Limb (tissue), 2 donors: ENCODE measurements around the gene SLC2A1.

Experiments
- DNase-seq, 2 donors: peaks; one replicate each; pipeline ENCODE4 v3.0.0-alpha.2; 2016; ENCODE audit errors: extremely low spot score in 2 of 2

Gene SLC2A1

DNA sequence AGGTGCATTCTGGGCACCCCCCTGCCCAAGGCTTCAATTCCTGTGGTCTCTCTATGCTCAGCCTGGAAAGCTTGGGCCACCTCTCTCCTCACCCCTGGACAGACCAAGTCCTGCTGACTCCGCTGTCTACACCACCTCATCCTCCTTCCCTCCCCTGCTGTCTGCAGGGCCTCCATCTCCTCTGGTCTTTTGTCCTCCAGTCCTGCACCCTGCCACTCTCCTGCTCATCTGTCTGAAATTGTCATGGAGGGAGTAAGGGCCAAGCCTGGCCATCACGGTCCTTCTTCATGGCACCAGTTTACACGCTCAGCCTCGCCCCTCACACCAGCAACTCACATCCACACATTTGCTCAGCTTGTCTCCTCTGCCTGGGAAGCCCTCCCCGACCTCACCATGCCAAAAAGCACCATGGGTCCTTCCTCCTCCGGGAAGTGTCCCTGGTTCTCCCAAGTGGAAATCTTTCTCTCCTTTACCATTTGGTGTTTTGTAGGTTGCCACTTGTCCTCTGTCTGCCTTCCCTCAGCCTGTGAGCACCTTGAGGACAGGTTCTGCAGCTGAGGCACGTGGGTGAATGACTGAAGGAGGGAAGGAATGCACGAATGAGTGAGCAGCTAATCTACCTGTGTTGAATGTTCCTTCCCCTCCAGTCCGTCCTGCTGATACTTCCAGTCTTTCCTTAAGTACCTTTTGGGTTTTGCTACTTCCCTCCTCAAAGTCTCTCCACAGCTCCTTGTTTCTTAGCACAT is 2.1 kb upstream of the SLC2A1 start:
- DNase-seq = no peak

DNA sequence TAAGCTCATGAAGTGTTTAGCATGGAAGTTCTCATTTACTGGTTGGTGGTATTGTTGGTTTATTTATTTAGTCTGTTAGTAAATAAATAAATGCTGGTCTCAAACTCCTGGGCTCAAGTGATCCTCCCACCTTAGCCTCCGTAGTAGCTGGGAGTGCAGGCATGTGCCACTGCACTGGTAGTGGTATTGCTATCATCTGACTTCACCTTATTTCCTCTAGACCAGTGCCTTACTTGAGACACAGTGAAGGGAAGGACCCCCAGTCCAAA is 1.4 kb upstream of the SLC2A1 start:
- DNase-seq = no peak

DNA sequence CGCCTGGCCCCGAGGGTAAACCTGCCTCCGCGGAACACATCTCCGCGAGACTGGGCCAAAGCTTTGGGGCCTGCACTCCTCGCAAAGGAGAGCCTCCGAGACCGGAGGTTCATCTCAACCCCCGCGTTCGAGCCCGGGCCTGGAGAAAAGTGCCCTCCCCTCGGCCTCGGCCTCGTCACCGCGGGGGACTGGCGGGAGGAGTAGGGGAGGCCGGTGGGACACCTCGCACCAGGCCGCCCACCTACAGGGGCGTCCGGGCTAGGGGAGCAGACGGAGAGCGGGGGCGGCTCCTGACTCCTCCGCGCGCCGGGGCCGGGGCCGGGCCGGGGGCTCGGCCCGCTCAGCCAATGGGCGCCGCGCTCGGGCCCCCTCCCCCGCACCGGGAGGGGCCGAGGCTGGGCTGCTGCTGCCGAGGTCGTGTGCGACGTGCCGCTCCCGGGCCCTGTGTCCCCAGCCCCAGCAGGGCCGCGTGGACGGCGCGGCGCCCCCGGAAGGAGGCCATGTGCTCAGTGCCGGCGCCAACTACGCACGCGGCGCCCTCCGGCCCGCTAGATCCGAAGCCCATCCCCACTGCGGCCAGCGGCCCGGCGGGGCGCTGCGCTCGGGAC is 684 bp downstream of the SLC2A1 start:
- peak; percentile 51 to 87 for DNase-seq

DNA sequence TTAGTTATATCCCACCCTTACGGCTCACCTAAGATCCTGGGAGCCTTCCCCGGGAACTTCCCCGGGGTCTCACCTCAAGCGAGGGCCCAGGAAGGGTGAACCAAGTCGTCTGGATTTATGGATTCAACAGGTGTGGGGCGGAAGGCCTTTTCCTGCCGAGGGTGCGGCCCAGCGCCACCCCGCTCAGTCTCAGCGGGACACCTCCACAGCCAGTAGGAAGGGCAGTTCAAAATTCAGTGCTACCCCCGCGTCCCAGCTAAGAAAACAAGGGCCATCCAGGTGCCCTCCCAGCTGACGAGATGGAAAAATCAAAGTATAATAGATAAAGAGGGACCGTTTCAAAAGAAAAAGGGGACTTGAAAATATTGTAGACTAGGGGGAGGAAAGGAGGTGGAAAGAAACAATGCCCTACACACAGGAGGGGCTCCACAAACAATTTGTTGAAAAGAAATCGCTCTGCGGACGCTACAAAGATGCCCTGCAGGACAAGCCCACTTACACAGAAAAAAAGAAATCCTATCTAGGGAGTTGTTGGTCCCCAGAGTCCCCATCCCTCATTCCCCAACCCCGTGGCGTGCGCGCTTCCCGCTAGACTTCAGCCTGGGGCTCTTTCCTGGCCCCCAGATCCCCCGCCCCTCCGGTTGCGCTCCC is 1.3 kb downstream of the SLC2A1 start:
- no peak for DNase-seq

DNA sequence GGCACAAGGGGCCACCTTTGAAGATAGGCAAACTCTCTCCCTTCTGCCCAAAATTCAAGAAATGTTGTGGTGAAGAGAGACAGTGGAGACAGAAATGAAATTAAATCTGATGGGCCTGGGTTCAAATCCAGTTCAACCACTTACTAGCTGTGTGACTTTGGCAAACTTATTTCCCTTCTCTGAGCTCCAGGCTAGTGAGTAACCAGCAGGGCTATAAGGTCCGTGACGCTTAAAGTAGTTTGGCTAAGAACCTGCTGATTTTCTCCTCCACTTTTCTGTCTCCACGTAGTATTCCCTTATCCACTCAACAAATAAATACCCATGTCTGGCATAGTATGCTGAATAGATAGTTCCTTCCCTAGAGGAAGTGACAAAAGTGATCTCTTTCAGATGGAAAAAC is 1.9 kb downstream of the SLC2A1 start:
- no peak for DNase-seq

DNA sequence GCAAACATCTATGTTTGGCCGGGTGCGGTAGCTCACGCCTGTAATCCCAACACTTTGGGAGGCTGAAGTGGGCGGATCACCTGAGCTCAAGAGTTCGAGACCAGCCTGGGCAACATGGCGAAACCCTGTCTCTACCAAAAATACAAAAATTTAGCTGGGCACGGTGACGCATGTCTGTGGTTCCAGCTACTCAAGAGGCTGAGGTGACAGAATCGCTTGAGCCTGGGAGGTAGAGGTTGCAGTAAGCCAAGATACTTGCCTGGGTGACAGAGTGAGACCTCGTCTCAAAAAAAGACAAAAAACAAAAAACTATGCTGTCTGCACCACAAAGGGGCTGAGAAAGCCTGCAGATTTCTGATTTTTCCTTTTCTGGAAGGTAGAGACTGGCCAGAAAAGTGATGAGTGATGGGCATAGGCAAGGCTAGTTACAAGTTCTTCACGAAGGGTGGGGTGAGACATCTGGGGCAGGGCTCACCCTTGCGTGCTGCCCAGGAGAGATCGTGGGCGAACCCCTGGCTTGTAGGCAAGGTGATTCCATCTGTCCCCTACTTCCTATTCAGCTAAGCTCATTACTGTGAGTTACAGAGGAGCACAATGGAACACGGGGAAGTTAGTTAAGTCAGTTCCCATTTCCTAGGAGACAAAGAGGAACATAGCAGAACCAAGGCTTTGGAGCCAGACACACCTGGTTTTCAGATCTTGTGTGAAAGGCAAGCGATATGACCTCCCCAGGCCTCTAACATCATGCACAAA is 3.2 kb downstream of the SLC2A1 start:
- DNase-seq = no peak

DNA sequence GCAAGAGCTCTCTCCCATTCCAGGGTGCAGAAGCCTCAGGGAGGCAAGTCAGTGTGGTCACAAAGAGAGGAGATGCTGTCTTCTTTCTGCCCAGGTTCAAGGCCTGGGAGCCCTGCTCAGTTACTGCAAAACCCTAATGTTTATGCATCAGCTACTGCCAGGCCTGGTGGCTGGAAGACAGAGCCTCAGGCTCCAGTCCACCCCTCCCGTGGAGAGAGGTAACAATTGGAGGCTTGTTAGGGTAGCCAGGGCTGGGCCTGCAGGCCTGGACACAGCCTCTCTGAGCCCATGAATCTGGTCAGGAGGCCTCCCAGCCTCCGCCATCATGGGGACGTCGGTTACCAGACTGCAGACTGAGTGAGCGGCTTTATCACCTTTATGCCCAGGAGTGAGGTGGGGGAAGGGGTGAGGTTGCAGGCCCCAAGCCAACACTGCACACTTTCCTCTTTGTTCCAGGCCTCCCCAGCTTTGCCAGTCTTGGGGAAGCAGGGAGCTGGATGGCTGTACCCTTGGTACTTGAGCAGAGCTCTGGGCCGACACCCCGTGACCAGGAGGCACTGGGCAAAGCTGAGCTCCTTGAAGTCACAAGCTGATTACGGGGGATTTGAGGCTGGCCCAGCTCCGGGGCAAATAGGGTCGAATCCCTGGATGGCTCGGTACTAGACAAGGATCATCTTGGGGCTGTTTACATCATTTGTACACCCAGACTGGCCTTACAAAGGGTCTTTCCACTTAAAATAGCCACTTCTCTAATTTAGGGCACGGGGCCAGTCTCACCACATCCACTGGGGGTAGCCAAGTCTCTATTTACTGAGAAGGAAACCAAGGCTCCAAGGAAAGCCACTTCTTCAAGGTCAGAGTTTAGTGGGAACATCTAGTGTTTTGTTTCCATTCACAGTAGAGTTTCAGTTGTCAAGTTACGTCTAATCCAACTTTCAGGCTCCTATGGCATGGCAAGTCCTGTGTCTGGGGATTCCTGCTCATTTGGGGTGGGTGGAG is 5.2 kb downstream of the SLC2A1 start:
- DNase-seq = no peak

DNA sequence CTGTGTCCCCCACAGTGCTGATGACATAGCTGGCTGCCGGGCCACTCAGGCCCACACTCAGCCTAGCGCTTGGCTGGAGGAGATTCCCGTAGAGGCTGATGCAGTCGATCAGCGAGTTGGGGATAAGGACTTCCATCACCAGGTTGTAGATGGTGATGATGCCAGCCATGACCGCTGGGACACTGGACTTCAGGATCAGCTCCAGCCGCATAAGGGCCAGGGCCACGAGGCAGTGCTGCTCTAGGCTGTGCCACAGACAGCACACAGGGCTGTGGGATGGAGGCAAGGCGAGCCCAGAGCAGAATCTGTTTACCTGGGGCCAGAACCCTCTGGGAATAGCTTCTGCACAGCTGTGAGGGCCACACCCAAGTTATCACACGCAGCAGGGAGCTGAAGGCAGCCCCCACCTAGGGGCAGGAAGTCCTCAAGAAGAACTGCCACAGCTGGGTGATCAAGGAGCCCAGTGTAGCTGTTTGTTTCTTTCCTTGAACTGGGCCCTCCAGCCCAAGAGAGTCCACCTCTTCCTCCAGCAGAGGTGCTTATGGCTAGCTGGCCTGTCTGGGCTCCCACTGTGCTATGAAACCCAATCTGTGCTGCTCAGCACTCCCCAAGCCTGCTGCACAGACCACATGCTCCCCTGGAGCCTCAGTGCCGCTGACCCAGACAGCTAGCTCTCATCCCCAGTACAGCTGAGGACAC is 6.2 kb downstream of the SLC2A1 start:
- no peak for DNase-seq

DNA sequence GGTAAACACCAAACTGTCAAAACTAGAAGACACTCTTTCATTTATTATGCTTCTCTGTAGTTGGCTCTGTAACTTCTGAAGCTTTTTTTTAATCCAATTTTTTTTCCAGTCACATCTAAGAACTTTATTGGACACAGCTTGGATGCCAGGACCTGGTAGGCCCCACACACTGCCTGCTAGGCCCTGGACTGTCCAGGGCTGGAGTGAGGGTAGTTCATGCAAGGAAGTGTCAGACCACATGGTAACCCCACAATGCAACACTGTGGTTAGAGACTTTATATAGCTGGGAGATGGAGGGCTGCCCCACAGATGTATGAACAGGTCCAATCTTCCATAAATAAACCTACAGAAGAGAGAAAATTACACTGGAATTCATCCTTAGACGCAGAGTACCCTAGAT is 7.1 kb downstream of the SLC2A1 start:
- DNase-seq = no peak

DNA sequence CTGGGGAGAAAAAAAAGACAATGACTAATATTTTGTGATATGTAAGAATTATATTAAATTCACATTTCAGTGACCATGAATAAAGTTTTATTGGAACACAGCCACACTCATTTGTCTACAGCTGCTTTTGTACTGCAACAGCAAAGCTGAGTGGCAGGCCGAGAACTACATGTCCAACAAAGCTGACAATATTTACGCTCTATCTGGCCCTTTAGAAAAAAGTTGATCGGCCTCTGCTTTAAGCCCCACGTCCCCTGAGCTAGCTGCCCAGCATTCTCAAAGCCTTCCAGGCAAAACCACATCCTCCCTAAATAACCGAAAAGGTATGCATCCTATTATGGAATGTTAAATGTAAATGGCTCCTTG is 8.6 kb downstream of the SLC2A1 start:
- no peak for DNase-seq

DNA sequence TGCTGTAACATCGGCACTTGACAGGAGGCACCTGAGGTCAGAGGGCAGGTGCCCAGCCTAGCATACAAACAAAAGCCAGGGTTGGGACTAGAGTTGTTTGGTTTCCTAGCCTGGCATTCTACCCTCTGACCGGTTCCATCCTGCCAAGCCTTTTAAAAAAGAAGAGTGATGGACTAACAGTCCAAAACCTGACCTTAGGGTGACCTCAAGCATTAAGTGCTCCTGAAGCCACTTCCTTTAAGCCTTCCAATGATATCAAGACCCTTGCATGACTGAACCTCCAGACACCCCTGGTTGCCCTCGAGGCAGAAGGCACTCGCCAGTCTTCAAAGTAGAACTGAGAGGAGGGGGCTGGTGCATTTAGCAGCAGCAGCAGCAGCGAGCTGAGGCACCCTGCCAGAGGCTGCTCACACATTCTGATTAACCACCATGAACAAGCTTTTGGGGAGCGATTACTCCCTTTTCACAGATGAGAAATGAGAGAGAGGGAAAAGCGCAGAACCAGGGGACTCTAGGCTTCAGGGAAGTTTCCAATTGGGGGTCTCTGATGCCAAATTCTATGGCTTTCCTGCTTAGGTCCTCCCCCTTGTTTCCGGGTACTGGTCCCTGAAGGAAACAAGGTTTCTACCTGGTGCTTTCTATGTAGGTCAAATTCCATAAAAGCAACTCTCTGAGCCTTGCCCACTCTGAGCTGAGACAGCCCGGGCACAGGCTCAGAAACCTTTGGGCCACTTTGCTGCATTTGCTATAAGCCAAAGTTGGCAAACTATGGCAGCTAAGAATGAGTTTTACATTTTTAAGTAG is 9.2 kb downstream of the SLC2A1 start:
- DNase-seq = no peak

DNA sequence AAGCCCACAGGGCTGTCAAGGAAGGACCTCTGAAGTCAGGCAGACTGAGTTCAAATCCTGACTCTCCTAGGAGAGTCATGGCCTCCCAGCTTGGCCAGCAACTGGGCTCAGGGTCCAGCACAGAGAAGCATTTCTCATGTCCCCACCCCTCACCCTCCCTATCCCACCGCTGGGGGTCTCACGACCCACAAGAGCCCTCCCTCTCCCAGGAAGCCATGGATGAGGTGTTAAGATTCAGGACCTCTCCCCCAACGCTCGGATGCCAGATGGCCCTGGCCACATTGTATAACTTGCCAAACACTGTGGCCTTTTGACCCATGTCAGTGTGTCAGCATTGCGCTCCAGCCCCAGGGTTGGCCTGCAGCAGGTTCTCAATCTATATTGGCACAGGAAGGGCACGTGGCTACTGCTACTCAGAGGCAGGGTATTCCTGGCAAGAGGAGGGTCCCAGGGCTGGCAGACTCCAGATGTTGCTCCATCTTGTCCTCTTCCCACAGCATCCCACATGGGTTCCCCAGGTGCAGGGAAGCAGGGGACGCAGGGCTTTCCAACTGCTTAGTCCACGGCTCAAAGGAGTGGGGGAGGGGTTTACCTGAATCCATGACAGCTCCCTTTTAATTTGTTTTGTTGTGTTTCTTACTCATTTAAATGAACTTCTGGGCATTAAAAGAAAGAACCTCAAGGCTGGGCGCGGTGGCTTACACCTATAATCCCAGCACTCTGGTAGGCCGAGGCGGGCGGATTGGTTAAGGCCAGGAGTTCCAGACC is 10.5 kb downstream of the SLC2A1 start:
- no peak for DNase-seq

DNA sequence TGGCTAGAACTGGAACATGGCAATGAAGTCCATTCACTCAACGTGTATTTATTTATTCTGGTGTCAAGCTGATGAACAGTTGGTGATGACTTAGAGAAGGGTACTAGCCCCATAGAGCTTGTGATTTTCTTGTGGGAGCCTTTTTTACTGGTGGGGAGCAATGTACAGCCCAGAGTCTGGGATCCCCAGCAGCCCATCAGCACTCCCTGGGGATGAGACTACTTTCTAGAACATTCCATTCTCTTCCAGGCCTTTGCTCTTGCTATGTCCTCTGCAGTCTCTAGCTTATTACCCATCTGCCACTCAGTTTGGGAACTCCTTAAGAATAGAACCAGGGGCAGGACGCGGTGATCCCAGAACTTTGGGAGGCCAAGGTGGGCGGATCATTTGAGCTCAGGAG is 11.6 kb downstream of the SLC2A1 start:
- DNase-seq = no peak

DNA sequence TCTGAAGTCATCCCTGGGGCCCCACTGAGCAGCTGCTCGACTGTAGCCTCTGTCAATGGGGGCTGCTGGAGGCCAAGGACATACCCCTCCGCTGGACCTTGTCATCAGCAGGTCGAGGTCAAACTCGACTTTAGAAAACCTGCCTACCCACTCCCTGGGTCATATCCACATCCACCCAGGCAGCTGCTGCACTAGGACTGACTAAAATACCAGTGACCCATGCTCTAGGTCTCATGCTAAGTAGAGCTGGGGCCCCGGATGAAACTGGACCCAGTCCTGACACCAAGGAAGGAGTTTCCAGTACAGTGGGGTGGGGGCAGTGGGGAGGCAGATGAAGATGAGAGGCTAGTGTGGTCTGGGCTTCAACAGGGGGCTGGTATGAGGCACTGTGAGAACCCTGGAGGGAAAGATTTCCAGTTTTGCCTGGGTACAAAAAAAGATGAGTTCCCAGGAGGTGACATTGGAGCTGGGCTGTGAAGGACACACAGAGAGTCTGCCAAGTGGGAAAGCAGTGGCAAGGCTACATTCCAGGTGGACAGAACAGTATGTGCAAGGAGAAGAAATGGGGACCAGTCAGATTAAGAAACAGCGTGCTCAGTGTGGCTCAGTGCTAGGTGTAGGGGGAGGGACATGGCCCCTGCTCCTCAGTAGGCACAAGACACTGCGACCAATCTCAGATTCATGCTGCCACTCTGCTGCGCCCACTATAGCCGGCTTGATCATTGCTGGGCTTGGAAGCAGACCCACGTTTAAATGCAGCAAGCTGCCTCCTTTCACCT is 12.4 kb downstream of the SLC2A1 start:
- no peak for DNase-seq

DNA sequence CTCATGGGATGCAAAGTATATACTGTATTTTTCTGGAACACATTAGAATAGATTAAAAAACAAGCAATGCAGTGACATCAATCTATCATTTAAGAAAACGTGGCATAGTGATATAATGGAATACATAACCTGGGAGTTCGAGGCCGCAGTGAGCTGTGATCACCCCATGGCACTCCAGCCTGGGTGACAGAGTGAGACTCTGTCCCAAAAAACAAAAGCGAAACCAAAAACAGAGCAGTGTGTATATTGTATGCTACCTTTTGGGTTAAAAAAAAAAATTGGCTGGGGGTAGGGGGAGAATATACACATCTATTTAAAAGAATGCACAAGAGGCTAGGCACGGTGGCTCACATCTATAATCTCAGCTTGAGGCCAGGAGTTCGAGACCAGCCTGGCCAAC is 13.5 kb downstream of the SLC2A1 start:
- no peak for DNase-seq

DNA sequence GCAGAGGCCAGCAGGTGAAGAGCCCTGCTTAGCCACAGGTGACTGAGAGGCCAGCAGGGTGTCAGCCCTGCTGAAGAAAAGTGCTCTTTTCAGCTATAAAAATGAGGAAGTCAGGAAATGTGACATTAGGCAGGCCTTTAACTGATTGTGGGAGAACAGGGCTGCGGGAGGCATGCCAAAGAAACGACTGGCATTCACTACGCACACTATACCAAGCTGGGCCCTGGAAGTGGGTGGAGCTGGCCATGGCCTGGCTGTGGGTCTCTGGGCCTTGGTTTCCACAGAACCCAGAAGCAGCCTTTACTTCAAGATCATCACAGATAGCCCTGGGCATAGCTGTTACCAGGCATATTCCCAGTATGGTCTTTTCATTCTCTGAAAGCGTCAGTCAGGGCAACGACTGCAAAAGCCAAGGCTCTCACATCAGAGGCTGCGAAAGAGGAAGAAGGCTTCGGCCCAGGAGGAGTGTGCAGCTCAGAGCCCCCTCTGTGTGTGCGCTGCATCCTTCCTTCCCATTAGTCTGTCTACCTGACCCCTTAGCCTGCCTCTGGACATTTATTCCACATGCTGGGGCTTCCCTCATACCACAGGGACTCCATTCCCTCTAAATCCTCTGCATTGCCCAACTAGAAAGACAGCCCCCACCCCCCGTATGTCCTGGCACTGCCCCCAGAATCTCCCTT is 14.3 kb downstream of the SLC2A1 start:
- no peak for DNase-seq

DNA sequence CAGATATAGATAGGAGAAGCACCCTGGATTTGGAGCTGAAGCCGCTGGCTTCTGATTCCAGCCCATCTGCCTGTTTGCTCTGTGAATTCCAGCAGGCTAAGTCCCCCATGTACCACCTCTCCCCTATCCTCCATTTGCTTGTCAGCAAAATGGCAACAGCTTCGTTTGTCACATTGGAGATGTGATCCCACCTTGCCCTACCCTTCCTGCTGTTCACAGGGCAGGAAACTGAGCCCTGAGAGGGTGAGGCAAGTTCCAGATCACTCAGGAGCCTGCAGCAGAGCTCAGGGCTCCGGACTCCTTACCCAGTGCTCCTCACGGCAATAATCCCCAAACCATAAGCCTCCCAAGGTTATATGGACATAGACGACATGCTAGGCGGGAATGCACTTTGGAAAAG is 14.9 kb downstream of the SLC2A1 start:
- DNase-seq = no peak

DNA sequence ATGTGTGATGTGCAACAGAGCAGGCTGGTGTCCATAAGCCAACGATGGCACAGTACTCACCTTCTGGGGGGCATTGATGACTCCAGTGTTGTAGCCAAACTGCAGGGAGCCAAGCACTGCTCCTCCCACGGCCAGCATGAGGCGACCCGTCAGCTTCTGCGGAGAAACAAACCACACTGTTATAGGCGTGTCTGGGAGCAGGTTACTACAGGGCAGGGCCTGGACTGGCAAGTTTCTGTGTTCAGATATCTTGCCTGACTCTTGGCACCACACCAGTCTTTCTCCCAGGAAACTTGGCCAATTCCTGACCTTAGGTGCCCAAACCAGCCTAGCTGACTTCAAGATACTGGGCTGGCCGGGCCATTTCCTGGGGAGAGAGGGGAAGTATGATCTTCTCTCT is 15.5 kb downstream of the SLC2A1 start:
- no peak for DNase-seq
